IPS-15b (cell line): ENCODE data around the gene OR2AP1.

Experiments
- H3K27me3 ChIP-seq: one replicate; pipeline ENCODE4 v1.6.1; 2013; ENCODE audit warnings: low read length; ENCODE audit not compliant: control insufficient read depth, insufficient read depth
- H3K36me3 ChIP-seq: one replicate; pipeline ENCODE4 v1.6.1; 2013; ENCODE audit warnings: low read length; ENCODE audit not compliant: control insufficient read depth, insufficient read depth
- H3K4me1 ChIP-seq: one replicate; pipeline ENCODE4 v1.6.1; 2013; ENCODE audit warnings: mild to moderate bottlenecking, low read length; ENCODE audit not compliant: control insufficient read depth, insufficient read depth
- H3K4me3 ChIP-seq: one replicate; pipeline ENCODE4 v1.5.1; 2013; ENCODE audit warnings: low read depth, low read length
- H3K9ac ChIP-seq: one replicate; pipeline ENCODE4 v1.6.1; 2013; ENCODE audit warnings: low read depth, mild to moderate bottlenecking, low read length
- H3K9me3 ChIP-seq: one replicate; pipeline ENCODE4 v1.6.1; 2013; ENCODE audit warnings: mild to moderate bottlenecking, low read length; ENCODE audit not compliant: control insufficient read depth, insufficient read depth

Gene OR2AP1

DNA sequence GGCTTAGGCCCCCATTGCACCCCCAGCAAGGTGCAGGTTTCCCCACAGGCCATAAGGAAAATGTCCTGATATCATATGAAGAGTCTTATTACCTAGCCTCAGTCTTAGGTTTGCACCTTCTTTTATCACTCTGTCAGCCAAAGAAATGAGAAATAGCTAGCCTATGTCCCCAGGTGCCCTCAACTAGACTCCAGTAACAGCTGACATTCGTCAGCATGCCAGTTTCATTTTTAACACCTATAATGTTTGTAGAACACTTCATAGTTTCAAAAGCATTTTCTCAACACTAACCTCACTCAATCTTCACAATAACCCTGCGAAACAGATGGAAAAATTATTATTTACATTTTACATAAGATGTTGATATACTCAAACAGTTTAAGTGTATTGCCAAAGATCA, 40.4 kb downstream of the OR2AP1 start:
- Histone ChIP-seq H3K9me3 (peaks cover 5% of the 10 kb centered on the region), H3K36me3 (no peaks in the 10 kb centered on the region), H3K4me3 (no peak overlapping the region), H3K27me3 (no peaks in the 10 kb centered on the region), H3K4me1 (no peaks in the 10 kb centered on the region), H3K9ac (no peak overlapping the region)

DNA sequence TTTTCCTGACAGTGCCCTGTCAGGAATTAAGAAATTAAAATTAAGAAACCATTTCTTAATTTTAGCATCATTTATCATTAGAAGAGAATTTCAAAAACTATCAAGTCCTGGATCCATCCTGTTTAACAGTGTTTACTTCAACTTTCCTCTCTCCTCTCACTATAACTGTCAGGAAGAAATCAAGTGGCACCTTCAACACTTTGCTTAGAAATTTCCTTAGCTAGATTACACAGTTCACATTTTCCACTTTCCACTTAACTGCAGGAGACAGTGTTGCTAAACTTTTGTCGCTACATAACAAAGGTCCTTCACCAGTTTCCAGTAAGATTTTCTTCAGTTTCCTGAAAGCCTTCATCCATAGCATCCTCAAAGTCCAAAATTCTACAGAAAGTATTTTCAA, 42.5 kb downstream of the OR2AP1 start:
- Histone ChIP-seq H3K4me3 (no peak overlapping the region), H3K36me3 (no peaks in the 10 kb centered on the region), H3K9ac (no peak overlapping the region), H3K4me1 (no peaks in the 10 kb centered on the region), H3K9me3 (peaks cover 5% of the 10 kb centered on the region), H3K27me3 (no peaks in the 10 kb centered on the region)

DNA sequence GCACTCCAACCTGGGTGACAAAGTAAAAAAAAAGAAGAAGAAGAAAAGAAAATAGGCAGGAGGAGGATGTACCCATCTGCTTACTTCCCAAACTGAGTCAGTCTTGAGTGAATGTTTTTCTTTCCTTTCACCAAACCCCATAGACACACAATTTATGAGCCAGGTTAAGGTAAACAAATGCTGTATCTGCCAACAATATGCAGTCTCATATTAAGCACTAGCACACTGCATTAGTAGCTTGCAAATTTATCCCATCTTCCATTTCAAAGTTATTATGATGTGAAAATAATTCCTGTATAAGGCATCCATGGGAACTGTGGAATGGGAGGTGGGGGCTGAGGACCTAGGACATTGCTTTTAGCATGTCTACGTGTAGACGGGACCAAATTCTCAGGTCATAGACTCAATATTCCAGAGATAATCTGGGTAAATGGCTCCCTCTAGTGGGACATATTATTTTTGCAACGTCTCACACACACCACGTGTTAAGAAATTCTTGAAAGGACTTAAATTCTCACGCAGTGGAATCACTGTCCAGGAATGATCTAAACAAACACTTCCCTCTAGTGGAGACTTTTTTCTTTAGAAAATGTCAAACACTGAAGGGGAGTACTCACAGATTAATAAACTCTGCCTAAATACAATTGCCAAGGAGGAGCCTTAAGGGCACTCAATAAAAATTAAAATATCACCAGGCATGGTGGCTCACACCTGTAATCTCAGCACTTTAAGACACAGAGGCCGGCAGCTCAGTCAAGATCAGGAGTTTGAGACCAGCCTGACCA, 47.3 kb downstream of the OR2AP1 start:
- peaks cover 5% of the 10 kb centered on the region for H3K9me3 ChIP-seq
- no peak overlapping the region for H3K4me3 ChIP-seq
- H3K27me3 ChIP-seq = no peaks in the 10 kb centered on the region
- H3K36me3 ChIP-seq = no peaks in the 10 kb centered on the region
- H3K4me1 ChIP-seq = no peaks in the 10 kb centered on the region
- no peak overlapping the region for H3K9ac ChIP-seq

DNA sequence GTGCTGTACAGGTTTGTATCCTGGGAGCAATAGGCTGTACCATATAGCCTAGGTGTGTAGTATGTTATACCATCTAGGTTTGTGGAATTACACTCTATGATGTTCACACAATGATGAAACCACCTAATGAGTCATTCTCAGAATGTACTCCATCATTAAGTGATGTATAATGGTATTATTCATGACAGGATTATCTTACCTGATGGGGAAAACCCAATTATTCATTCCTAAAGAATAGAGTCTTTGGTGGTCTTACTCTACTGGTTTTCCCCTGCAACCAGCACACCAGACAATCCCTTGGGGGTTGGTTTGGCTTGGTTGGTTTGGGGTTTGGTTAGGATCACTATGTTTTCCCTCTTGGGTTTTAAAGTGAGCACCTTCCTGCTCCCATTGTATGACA, 51.8 kb downstream of the OR2AP1 start:
- Histone ChIP-seq H3K9me3 (no peaks in the 10 kb centered on the region), H3K27me3 (no peaks in the 10 kb centered on the region), H3K4me1 (no peaks in the 10 kb centered on the region)

More for the DNA sequence above, 51.8 kb downstream of the OR2AP1 start:
- Histone ChIP-seq H3K36me3 (no peaks in the 10 kb centered on the region), H3K4me3 (no peak overlapping the region), H3K9ac (no peak overlapping the region)
